Dendritic cell treated with granulocyte-macrophage colony-stimulating factor and Interleukin-4, amounts not matched to agents 40 ng/mL and 50 ng/mL, for 4 days (primary cell): ENCODE results near the gene RPL21.
A peak's percentile ranks its signal among the peaks of the same experiment; 100 is the strongest.

Source experiments
- H3K27ac Mint-ChIP-seq: one replicate; pipeline ENCODE4 v1.8.0; 2022; ENCODE audit warnings: mild to moderate bottlenecking, mixed read lengths
- H3K27me3 Mint-ChIP-seq: one replicate; pipeline ENCODE4 v1.8.0; 2022; ENCODE audit warnings: mild to moderate bottlenecking, mixed read lengths
- H3K36me3 Mint-ChIP-seq: one replicate; pipeline ENCODE4 v1.8.0; 2022; ENCODE audit warnings: low read depth, mixed read lengths
- H3K4me1 Mint-ChIP-seq: one replicate; pipeline ENCODE4 v1.8.0; 2022; ENCODE audit warnings: low read depth, mixed read lengths
- H3K4me3 Mint-ChIP-seq: one replicate; pipeline ENCODE4 v1.8.0; 2022; ENCODE audit warnings: mild to moderate bottlenecking, moderate library complexity, mixed read lengths
- H3K9me3 Mint-ChIP-seq: one replicate; pipeline ENCODE4 v1.8.0; 2022; ENCODE audit warnings: mixed read lengths
- intact Hi-C: fragments of 100-400 bp; cut with micrococcal nuclease; formaldehyde crosslinking; loops from one replicate; pipeline ENCODE4 v1.15.0; 2022

Gene RPL21

GRCh38 chr13:27264648-27265047 is 13.3 kb downstream of the RPL21 start:
- Mint-ChIP-seq H3K4me3 (no peak overlapping the region), H3K27me3 (no peaks in the 10 kb centered on the region), H3K4me1 (peaks cover 62% of the 10 kb centered on the region), H3K27ac (no peak overlapping the region), H3K36me3 (no peaks in the 10 kb centered on the region), H3K9me3 (no peaks in the 10 kb centered on the region)
- intact Hi-C loops = no loop called here

- Mint-ChIP-seq H3K27ac (peak overlapping the region; percentile 55), H3K36me3 (no peaks in the 10 kb centered on the region), H3K9me3 (no peaks in the 10 kb centered on the region), H3K4me3 (no peak overlapping the region), H3K4me1 (peaks cover 56% of the 10 kb centered on the region), H3K27me3 (peaks cover 16% of the 10 kb centered on the region)
- intact Hi-C loops = no loop called here
Observed at GRCh38 chr13:27266917-27267316, 15.6 kb downstream of the RPL21 start.

- peaks cover 49% of the 10 kb centered on the region for H3K4me1 Mint-ChIP-seq
Observed at GRCh38 chr13:27267596-27267995, 16.2 kb downstream of the RPL21 start.

GRCh38 chr13:27269114-27269665 is 17.8 kb downstream of the RPL21 start:
- intact Hi-C loops = no loop called here
- Mint-ChIP-seq H3K27ac (no peak overlapping the region), H3K27me3 (peaks cover 28% of the 10 kb centered on the region), H3K4me1 (peaks cover 45% of the 10 kb centered on the region), H3K4me3 (no peak overlapping the region), H3K9me3 (no peaks in the 10 kb centered on the region), H3K36me3 (no peaks in the 10 kb centered on the region)

More at GRCh38 chr13:27267596-27267995, 16.2 kb downstream of the RPL21 start:
- H3K27me3 Mint-ChIP-seq = peaks cover 19% of the 10 kb centered on the region
- no peak overlapping the region for H3K4me3 Mint-ChIP-seq
- no peaks in the 10 kb centered on the region for H3K36me3 Mint-ChIP-seq
- H3K9me3 Mint-ChIP-seq = no peaks in the 10 kb centered on the region
- H3K27ac Mint-ChIP-seq = peak overlapping the region; percentile 22
- intact Hi-C loops = no loop called here

- Mint-ChIP-seq H3K4me1 (peaks cover 40% of the 10 kb centered on the region), H3K4me3 (peak within 1 kb of the TSS; percentile 89), H3K27me3 (peaks cover 34% of the 10 kb centered on the region), H3K9me3 (no peaks in the 10 kb centered on the region), H3K27ac (peak within 1 kb of the TSS; percentile 55), H3K36me3 (no peaks in the 10 kb centered on the region)
- intact Hi-C loops = loop anchor here (5.0 kb wide), 1 partner anchor 109 kb away; no protein-coding TSS in a partner anchor
Observed at GRCh38 chr13:27270594-27271520, 19.5 kb downstream of the RPL21 start, which contains the start of gene RASL11A. Gene RASL11A (plus strand): TSS chr13:27270830. CDS start chr13:27270945, 115 bp downstream.

- intact Hi-C loops = loop anchor here (5.0 kb wide), 1 partner anchor 109 kb away; no protein-coding TSS in a partner anchor
- Mint-ChIP-seq H3K36me3 (no peaks in the 10 kb centered on the region), H3K4me1 (peaks cover 32% of the 10 kb centered on the region), H3K4me3 (peak overlapping the region; percentile 89), H3K27me3 (peaks cover 34% of the 10 kb centered on the region), H3K27ac (peak overlapping the region; percentile 55), H3K9me3 (no peaks in the 10 kb centered on the region)
Observed at GRCh38 chr13:27271570-27272096, 20.3 kb downstream of the RPL21 start.

GRCh38 chr13:27273658-27274425 is 22.5 kb downstream of the RPL21 start:
- Mint-ChIP-seq H3K4me3 (no peak overlapping the region), H3K4me1 (peaks cover 14% of the 10 kb centered on the region), H3K9me3 (no peaks in the 10 kb centered on the region), H3K36me3 (no peaks in the 10 kb centered on the region), H3K27ac (no peak overlapping the region), H3K27me3 (peaks cover 34% of the 10 kb centered on the region)
- intact Hi-C loops = loop anchor here (5.0 kb wide), 1 partner anchor 112 kb away; no protein-coding TSS in a partner anchor

GRCh38 chr13:27274631-27275030 is 23.3 kb downstream of the RPL21 start:
- Mint-ChIP-seq H3K27ac (no peak overlapping the region), H3K36me3 (no peaks in the 10 kb centered on the region), H3K9me3 (no peaks in the 10 kb centered on the region), H3K4me3 (no peak overlapping the region), H3K4me1 (peaks cover 18% of the 10 kb centered on the region), H3K27me3 (peaks cover 34% of the 10 kb centered on the region)
- intact Hi-C loops = loop anchor here (5.0 kb wide), 1 partner anchor 112 kb away; no protein-coding TSS in a partner anchor

- Mint-ChIP-seq H3K9me3 (no peaks in the 10 kb centered on the region), H3K4me1 (peaks cover 9% of the 10 kb centered on the region), H3K27me3 (peaks cover 26% of the 10 kb centered on the region), H3K27ac (no peak overlapping the region), H3K36me3 (no peaks in the 10 kb centered on the region), H3K4me3 (no peak overlapping the region)
- intact Hi-C loops = no loop called here
Observed at GRCh38 chr13:27276188-27276587, 24.8 kb downstream of the RPL21 start.

- intact Hi-C loops = no loop called here
- H3K4me3 Mint-ChIP-seq = no peak overlapping the region
- no peaks in the 10 kb centered on the region for H3K9me3 Mint-ChIP-seq
- peaks cover 9% of the 10 kb centered on the region for H3K4me1 Mint-ChIP-seq
- H3K27ac Mint-ChIP-seq = no peak overlapping the region
- H3K36me3 Mint-ChIP-seq = no peaks in the 10 kb centered on the region
- peaks cover 3% of the 10 kb centered on the region for H3K27me3 Mint-ChIP-seq
Observed at GRCh38 chr13:27279506-27279905, 28.1 kb downstream of the RPL21 start.

- intact Hi-C loops = no loop called here
- H3K27me3 Mint-ChIP-seq = peaks cover under 1% of the 10 kb centered on the region
- H3K36me3 Mint-ChIP-seq = no peaks in the 10 kb centered on the region
- H3K4me3 Mint-ChIP-seq = no peak overlapping the region
- H3K27ac Mint-ChIP-seq = no peak overlapping the region
- peaks cover 9% of the 10 kb centered on the region for H3K4me1 Mint-ChIP-seq
- H3K9me3 Mint-ChIP-seq = no peaks in the 10 kb centered on the region
Observed at GRCh38 chr13:27280009-27280656, 28.8 kb downstream of the RPL21 start.

- intact Hi-C loops = no loop called here
- Mint-ChIP-seq H3K4me3 (no peak overlapping the region), H3K9me3 (no peaks in the 10 kb centered on the region), H3K27ac (no peak overlapping the region), H3K4me1 (peaks cover 9% of the 10 kb centered on the region), H3K36me3 (no peaks in the 10 kb centered on the region), H3K27me3 (no peaks in the 10 kb centered on the region)
Observed at GRCh38 chr13:27280841-27281240, 29.5 kb downstream of the RPL21 start.

GRCh38 chr13:27281420-27281819 is 30.1 kb downstream of the RPL21 start:
- Mint-ChIP-seq H3K4me1 (peaks cover 9% of the 10 kb centered on the region), H3K36me3 (no peaks in the 10 kb centered on the region), H3K27me3 (no peaks in the 10 kb centered on the region), H3K27ac (no peak overlapping the region), H3K4me3 (no peak overlapping the region), H3K9me3 (no peaks in the 10 kb centered on the region)
- intact Hi-C loops = no loop called here
